GM19467 (cell line): ENCODE measurements around the gene NFATC2.

Experiments used
- ATAC-seq: cut with Tn5 transposase; IDR thresholded peaks from one replicate; pipeline ENCODE4 v1.9.1; 2021; ENCODE audit warnings: mild to moderate bottlenecking, moderate library complexity; ENCODE audit not compliant: unreplicated experiment

Gene NFATC2

DNA sequence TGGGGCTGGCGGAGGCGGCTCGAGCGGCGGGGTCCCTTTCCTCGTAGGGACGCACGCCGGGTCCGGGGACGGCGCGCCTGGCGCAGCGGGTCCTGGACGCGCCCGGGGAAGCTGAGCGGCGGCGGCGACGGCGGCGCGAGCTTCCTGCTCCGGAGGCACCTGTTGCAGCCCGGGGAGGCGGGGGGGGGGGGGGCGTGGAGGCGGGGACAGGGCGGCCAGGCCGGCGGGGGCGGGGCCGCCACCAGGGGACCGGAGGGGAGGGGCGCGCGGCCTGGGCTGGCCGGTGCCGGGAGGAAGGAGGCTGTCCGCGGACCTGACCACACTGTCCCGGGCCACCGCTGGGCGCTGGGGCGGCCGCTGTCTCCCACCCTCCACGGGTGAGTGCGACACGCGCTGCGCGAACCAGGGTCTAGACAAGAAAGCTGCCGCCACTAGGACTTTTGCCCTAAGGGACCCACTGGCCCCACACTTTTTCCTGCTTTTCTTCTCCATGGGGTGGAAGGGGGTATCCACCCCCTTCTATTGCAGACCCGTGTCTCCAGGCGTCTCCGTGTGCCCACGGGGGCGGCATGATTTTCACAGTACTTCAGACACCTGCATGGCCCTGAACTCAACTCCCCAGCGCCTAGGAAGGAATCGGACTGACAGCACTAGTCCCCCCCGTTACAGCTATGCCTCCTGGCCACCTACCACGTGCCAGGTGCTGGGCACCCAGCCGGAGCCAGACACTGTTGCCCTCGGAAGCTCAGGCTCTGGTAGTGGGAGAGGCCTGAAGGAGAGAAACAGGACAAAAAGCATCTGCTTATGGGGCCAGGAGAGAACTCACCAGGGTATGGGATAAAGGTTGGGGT lies at the start of gene NFATC2:
NFATC2 (minus strand) TSS at position 149 of the 851 bp plus-strand sequence. CDS start 220 bp downstream, outside the sequence.
- ATAC-seq = peak; percentile 33

DNA sequence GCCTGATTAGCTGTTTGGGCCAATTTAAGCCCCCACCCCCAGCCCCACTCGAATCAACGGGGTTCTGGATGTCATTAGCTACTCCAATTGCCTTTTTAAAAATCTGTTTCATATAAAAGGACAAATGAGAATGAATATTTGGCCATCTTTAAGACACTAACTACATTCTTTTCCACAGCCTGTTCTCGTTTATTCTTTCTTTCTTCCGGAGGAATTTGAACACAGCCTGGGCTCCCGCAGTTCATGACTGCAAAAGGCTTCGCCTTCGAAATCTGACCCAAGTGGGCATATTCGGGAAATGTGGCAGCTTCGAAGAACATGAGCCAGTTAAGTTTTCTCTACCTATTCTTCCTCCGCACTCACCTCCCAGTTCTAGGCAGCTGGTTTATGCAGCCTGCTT lies 49.4 kb upstream of the NFATC2 start:
- no peak for ATAC-seq

DNA sequence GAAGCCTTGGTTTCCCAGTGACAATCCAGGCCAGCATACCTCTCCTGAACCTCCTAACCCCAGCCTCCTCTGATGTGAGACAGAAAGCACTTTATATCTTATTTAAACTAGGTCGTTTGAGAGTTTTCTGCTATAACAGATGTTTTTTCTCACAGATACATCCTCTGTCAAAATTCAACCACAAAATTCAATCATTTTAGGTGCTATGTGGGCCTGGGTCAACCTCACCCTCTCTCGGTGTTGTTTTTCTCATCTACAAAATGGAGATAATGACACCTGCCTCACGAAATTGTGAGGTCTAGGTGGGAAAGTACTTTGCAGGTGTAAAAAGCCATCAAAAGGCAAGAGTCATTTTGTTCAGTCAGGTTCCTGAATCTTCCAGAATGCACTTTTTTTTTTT lies 46.2 kb upstream of the NFATC2 start:
- ATAC-seq = no peak

DNA sequence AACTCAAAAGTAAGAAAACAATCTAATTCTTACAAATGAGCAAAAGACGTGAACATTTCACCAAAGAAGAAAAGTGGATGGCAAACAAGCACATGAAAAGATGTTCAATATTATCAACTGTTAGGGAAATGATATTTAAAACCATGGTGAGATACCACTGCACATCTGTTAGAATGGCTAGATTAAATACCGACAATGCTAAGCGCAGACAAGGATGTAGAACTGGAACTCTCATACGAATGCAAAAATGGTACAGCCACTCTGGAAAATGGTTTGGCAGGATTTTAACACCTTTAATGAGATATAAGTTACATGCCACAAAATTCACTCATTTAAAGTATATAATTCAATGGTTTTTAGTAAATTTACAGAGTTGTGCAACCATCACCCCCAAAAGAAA lies 44.6 kb upstream of the NFATC2 start:
- no peak for ATAC-seq

DNA sequence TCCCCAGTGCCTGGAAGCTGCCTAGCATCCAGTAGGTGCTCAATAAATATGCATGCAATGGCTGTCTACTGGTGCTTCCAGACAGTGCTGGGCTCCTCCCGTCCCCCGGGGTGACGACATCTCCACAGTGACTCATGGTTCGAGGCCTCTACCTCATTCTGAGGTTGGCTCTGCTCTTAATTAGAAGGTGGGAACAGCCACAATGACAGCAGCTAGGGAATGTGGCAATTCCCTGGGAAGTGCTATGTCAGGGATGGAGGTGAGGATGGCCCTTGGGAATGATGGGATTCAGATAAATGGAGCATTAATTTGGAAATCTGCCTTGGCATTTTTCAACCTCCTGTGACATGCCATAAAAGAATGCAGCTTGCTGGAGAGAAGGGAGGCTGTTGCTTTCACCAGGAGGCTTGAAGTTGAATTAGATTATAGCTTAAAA lies 43.5 kb upstream of the NFATC2 start:
- ATAC-seq = no peak

DNA sequence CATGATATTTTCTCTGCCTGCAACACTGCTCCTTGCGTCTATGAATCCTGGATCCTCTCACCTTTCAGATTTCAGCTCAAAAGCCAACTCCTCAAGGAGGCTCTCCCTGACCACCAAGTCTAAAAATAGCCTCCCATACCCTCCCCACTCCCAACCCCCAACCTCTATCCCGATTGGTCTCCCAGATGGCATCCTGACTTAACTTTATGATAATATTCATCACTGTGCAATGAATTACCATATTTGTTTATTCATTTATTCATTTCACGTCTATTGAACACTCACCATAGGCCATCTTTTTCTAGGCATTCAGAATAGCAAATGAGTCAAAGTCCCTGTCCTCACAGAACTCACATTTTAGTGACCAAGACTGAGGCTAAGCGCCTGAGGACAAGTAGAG lies 42.6 kb upstream of the NFATC2 start:
- no peak for ATAC-seq

DNA sequence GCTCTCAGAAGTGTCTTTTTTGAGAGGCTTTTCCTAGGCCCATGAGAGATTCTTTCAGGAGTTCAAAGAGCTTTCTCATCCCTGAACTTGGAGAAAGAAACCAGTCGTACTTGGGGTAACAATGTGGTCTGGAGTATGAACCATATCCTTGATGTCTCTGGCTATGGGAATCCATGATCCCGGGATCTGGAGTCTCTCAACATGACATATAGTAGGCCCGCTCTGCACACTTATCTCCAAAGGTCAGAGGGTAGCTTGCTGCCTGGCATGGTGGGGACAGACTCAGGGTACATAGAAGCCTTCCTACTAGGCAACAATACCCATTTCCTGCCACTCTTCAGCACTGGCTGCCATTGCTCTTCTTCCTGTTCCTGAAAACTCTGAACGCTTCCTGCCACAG lies 42.2 kb upstream of the NFATC2 start:
- ATAC-seq = no peak

DNA sequence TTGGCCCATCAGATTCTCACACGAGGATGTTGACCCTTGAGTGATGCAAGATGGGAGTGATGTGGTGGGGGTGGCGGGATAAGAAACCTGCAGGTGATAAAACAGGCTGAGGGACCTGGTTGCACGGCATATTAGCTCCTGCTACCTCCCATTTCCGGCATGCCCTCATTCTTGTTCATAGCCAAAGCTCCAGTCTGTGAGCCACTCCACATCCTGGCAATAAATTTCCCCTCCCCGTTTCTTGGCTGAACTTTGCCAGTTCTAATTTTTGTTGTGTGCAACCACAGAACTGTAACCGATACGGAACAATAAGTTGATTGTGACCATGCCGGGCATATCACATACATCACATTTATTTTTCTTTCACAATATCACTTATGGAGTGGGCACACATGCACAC lies 41.6 kb upstream of the NFATC2 start:
- ATAC-seq = no peak

DNA sequence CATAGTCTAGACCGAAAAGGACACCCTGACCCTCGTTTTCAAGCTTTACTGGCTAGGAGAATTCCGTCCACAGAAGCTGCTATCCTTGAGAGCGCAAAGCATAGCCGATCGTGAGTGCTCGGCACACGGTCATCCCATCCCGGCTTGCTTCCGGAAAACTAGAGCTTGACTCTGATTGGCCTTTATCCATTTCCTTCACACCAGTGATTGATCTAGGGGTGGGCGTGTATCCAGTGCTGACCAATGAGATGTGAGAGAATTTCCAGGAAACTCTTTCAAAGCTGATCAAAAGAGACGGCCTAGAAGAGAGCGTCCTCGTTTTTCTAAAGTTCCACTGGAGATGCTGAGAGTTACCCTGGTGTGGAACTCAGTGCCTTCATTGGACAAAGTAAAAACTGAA lies 41.0 kb upstream of the NFATC2 start:
- ATAC-seq = no peak

DNA sequence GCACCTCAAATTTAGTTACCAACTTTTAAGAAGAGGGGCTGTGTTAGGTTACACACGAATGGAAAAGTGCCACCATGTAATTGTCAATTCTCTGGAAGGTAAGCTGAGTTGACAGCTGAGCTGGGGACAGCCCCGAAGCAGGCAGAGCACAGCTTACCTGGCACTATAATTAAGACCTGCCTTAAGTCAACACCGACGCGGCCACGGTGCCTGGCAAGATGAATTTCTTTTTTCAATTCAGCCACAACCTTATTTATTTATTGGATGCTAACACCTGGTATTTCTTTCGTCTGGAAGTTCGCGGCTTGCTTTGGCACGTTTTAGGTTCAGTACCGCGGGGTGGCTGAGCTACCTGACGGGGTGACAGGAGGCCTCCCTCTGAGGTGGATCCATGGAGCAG lies 40.6 kb upstream of the NFATC2 start:
- no peak for ATAC-seq

DNA sequence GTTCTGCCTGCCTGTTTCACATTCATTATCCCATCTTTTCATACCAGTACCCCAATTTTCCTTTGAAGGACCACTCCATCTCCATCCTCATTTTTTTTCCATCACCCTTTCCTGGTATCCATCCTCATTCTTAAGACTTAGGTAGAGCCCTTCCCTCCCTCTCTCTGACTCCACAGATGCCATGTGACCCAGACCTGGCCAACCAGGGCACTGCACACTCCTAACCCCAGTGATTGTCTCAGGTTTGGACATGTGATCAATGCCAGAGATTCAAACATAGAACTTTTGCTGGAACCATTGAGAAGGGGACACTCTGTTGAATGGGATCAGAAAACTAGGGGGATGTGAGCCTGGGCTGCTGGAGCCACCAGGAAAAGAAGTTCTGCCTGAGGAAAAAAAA lies 39.1 kb upstream of the NFATC2 start:
- ATAC-seq = no peak

DNA sequence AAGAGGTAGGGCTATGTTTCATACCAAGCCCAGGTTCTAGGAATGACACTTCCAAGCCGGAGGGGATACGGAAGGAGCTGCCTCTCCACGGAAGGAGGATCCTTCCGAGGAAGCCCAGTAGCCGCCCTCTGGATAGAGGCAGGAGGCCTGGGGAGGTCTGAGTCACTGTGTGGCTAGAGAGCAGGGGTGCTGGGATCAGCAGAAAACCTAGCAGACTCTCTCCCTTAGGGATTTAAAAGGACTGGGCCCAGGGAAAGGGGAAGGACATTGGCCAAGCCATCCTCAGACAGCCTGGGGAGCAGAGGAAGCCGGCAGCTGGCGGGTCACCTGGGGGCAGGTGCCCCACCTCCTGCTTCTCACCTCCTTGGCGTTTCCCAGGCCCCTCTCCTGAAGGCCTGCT lies 36.6 kb upstream of the NFATC2 start:
- ATAC-seq = no peak

DNA sequence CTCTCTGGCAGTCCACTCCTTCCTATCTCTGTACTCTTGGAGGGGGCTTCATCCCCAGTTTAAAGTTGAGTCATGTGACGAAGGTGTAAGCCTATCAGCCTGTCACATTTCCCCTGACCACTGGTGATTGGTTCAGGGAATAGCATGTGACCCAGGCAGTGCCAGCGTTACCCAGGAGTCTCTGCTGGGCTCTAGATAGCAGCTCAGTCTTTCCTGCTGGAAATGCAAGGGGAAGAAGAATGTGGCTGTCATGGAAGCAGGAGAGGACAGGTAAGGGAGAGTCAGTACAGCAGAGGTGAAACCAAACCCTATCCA lies 35.6 kb upstream of the NFATC2 start:
- ATAC-seq = no peak

DNA sequence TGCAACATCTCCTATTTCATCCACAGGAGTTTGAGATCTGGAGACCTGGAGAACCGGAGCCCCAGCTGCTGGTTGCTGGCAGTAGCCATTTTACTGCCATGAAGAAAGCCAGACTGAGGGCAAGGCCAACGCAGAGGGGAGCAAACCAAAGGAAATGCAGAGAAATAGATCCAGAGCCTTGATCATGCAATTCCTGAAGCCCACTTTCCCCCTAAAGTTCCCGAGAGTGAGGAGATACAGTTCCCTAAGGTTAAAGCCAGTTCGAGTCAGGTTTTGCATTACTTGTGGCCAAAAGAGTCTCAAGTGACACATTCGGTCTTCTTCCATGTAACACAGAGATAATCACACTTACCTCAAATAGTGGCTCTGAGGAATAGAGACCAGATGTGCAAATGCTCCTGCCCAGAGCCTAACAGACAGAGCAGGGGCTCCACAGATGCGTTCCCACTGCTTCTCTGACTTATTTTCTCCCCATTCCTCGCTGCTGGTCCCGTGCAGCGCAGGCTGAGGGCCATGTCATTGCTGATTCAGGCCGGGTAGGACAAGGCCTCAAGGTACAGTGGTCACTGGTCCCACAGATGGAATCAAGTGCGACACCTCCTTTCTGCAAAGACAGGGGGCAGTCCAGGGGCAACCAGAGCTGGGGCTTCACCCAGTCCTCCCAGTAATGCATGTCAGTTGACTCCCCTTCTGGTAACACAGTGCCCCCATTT lies 35.1 kb upstream of the NFATC2 start:
- no peak for ATAC-seq

DNA sequence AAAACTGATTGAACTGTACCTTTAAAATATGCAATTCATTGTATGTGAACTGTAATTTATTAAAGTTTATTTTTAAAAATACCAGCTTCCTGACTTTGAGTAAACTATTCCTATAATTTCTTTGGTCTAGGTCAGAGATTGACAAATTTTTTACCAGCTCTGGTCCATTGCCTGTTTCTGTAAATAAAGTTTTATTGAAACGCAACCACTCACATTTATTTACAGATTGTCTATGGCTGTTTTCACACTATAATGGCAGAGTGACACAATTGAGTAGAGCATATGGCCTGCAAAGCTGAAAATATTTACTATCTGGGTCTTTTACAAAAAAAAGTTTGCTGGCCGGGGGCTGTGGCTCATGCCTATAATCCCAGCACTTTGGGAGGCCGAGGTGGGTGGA lies 33.0 kb upstream of the NFATC2 start:
- ATAC-seq = no peak

DNA sequence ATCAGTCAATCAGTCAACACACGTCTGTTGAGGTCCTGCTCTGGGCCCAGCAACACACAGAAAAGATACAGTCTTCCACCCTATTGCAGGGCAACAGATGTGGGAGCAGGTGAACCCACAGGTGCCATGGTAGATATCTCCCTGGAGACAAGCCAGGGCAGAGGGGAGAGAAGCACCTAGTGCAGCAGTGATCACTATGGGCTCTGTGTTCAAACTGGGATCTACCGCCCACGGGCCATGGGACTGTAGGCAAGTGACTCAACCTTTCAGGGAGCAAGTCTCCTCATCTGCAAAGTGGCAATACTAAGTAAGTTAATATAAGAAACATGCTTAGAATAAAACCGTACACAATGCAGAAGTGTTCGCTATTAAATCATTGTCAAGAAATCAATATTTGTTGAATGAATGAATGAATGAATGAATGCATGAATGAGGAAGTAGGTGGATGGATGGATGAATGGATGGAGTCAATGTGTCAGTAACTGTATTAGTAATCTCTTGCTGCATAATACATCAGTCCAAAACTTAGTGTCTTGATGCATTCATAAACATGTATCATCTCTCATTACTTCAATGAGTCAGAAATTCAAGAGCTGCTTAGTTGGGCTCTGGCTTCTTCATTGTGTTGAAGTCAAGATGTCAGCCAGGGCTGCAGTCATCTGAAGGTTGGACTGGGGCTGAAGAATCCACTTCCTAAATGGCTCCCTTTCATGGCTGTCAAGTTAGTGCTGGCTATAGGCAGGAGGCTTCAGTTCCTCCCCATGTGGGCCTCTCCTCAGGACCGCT lies 31.9 kb upstream of the NFATC2 start:
- ATAC-seq = no peak

DNA sequence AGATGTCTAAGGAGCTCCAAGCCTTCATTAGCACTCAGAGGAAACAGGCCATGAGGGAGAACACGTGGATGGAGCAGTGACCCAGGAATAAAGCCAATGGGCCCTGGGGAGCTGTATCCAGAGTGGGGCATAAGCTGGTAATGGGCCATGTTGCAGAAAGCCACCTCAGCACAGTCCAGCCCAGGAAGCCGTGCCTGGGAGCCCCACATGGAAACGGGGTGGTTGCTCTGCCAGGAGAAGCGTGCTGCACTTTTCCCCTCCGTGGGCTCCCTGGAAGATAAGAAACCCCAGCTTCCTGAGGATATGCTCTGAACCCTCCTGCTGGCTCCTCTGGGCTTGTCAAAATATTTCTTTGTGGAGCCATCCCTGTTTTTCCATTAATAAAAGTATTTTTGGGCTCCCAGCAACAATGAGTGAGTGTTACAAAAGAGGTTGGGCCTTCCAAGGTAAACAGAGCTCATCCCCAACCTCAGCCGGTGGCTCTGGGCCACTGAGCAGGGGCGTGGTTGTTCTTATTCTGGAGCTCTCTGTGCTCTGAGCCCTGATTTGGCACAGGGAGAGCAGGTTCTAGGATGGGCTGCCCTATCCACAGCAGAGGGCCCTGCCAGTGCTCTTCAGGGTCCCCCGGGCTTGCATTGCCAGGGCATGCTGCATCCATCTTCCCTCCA lies 31.2 kb upstream of the NFATC2 start:
- no peak for ATAC-seq

DNA sequence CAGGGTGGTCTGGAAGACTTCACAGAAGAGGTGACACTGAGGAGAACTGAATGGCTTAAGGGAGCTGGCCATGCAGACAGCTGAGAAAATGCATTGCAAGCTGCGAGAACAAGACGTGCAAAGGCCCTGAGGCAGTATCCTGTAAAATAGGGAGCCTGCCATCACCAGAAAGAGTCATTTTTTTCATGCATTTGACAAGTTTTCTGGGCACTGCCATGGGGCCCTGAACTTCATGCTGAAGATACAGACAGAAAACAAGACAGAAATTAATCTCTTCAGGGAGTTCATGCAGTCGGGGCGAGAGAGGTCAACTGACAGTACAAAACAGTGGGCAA lies 28.9 kb upstream of the NFATC2 start:
- ATAC-seq = no peak

DNA sequence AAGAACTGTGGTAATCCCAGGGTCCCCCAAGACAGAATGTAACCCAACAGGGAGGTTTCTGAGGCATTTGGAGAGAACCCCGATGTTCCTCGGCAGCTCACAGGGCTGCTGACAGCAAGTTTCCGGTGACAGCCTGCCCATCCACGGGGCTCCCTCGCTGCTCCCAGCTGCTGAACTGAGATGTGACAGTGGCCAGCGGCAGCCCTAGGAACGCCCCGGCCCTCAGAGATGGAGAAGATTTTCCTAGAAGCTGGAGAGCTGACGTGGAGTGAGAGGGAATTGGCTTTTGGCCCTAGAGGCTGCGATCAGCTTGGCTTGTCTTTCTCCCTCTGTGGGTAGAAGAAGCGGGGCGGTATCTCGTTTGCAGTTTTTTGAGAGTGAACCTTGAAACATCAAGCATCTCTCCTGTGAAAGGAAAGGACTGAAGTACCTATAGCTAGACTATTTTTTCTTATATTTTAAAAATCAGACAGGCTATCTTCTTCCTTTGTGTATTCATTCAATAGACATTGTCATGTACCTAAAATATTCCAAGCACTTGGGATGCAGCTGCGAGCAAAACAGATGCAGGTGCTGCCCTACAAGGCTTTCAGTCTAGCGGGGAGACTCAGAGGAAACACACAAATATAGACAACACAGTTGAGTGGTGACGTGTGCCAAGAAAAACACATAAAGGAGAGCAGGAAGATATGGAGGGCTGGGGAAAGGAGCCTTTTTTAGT lies 28.4 kb upstream of the NFATC2 start:
- ATAC-seq = no peak

DNA sequence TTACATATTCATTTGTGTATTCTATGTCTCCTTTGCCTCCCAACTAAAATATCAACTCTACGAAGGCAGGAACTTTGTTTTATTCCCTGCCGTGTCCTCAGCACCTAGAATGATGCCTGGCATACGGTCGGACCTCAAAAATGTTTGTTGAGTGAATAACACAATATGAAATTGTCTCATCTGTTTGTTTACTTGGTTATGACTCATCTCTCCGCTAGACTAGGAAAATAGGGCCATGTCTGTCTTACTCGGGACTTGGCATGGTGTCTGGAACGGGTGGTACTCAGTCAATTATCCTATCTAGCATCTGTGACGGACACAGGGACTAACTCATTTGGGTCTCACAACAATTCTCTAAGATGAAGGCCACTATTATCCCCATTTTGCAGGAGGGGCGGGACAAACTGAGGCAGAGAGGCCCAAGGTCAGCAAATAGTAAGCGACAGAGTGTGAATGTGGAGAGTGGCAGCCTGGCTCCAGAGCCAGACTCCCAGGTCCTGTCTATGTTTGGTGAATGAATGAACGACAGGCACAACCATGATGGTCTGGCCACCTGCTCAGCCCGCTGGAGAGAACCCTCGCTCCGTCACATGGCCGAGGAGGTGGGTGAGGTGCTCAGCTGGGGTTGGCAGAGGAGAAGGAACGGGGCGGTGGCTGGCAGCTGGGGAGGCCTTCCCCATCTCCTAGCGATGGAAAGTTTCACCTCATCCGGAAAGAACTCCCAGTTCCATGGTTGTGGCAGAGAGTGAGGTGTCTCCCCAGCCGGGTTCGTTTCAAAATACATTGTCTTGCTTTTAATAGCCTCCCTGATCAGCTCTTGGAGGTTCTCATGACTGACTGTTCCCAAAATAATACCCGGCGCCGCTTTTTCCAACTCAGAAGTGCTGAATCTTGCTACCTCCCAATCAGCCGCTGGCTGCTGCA lies 27.6 kb upstream of the NFATC2 start:
- no peak for ATAC-seq
